ENCODE data around the gene ZNF778.
A peak's percentile ranks its signal among the peaks of the same experiment; 100 is the strongest.

- no peak for TF ChIP-seq CEBPZ (IDR thresholded peaks at IDR 0.05; ENCODE audit: low read depth, low read length)
- no peak for TF ChIP-seq CTCF (IDR thresholded peaks at IDR 0.05 in 2 of 3, conservative IDR thresholded peaks at IDR 0.05 in 1 of 3; ENCODE audit: control insufficient read depth in 2 of 3, extremely low read depth in 1 of 3, insufficient read depth in 1 of 3, low read depth in 3 of 3, low read length in 3 of 3)
- TF ChIP-seq ATF2 (IDR thresholded peaks at IDR 0.05; ENCODE audit: low read length), result peak; percentile 17; the same call in 1 of the 2 replicates
- TF ChIP-seq SPI1 (IDR thresholded peaks at IDR 0.05; ENCODE audit: borderline replicate concordance, insufficient read depth, low read depth, low read length), result no peak
- TF ChIP-seq ZNF384 (IDR thresholded peaks at IDR 0.05; ENCODE audit: borderline replicate concordance, low read depth, low read length), result no peak
- TF ChIP-seq BCLAF1 (IDR thresholded peaks at IDR 0.05), result no peak
- no peak for TF ChIP-seq MAX (IDR thresholded peaks at IDR 0.05; ENCODE audit: low read depth, low read length)
- TF ChIP-seq MYB (IDR thresholded peaks at IDR 0.05; ENCODE audit: borderline replicate concordance, low read depth, low read length), result no peak
Observed at GRCh38 chr16:89241187-89242007, 23.9 kb downstream of the ZNF778 start.

All from GM12878 (cell line).